CD14-positive monocyte (primary cell): Measurements from ENCODE around the gene DUOX2. TPM values are rescaled to one million over a fixed set of nuclear protein-coding genes. Genes with fewer than 3 reads are reported as not detected.

Experiments used
- DNase-seq, 3 donors: peaks; one replicate each; pipeline ENCODE4 v3.0.0-alpha.2; 2011 to 2022
- H2AFZ ChIP-seq: 2 replicates; pipeline ENCODE4 v1.6.0; 2012; ENCODE audit warnings: mild to moderate bottlenecking, low read depth, low read length, inconsistent platforms; ENCODE audit not compliant: insufficient read depth, poor library complexity, severe bottlenecking
- H3K27ac ChIP-seq, 2 donors: 1 replicate in 1 of 2; 2 replicates in 1 of 2; pipeline ENCODE4 v1.5.1; 2012 to 2013; ENCODE audit warnings: low read length in 2 of 2, control low read depth in 1 of 2, inconsistent platforms in 1 of 2, low read depth in 1 of 2, mild to moderate bottlenecking in 1 of 2
- H3K27me3 ChIP-seq, 2 donors: one replicate each; pipeline versions ENCODE4 v1.6.0 to v1.6.1; 2011 to 2013; ENCODE audit warnings: low read length in 2 of 2; ENCODE audit not compliant: control insufficient read depth in 2 of 2, insufficient read depth in 2 of 2
- H3K36me3 ChIP-seq, 2 donors: replicated peaks in 1 of 2; 1 replicate in 1 of 2; 2 replicates in 1 of 2; pipeline versions ENCODE4 v1.5.1 to v1.6.1; 2012 to 2013; ENCODE audit warnings: low read length in 2 of 2, control low read depth in 1 of 2, inconsistent platforms in 1 of 2, mild to moderate bottlenecking in 1 of 2; ENCODE audit not compliant: insufficient read depth in 2 of 2, control insufficient read depth in 1 of 2
- H3K4me1 ChIP-seq, 2 donors: 1 replicate in 1 of 2; 2 replicates in 1 of 2; pipeline versions ENCODE4 v1.5.1 to v1.6.1; 2012 to 2013; ENCODE audit warnings: low read length in 2 of 2, control low read depth in 1 of 2, inconsistent platforms in 1 of 2, mild to moderate bottlenecking in 1 of 2, moderate library complexity in 1 of 2; ENCODE audit not compliant: insufficient read depth in 2 of 2, control insufficient read depth in 1 of 2
- H3K4me2 ChIP-seq: replicated peaks from 2 replicates; pipeline ENCODE3; 2012; ENCODE audit warnings: low read length, moderate library complexity, mild to moderate bottlenecking; ENCODE audit not compliant: poor library complexity, severe bottlenecking; ENCODE audit errors: extremely low read depth
- H3K4me3 ChIP-seq, 3 experiments: fragments of 200-600 bp in 1 of 3; sonication (generic) in 1 of 3; replicated peaks in 1 of 3; 1 replicate in 2 of 3; 2 replicates in 1 of 3; pipeline ENCODE4 v1.5.1; 2011 to 2013; ENCODE audit warnings: low read length in 3 of 3, mild to moderate bottlenecking in 3 of 3, control low read depth in 2 of 3, low read depth in 2 of 3, inconsistent platforms in 1 of 3, moderate library complexity in 1 of 3
- H3K79me2 ChIP-seq: 2 replicates; pipeline ENCODE4 v1.6.0; 2012; ENCODE audit warnings: mild to moderate bottlenecking, control low read depth, inconsistent platforms, low read length, moderate library complexity; ENCODE audit not compliant: insufficient read depth
- H3K9ac ChIP-seq: 2 replicates; pipeline ENCODE4 v1.6.0; 2017; ENCODE audit warnings: low read length, mild to moderate bottlenecking; ENCODE audit not compliant: insufficient read depth, poor library complexity, severe bottlenecking
- H3K9me3 ChIP-seq, 2 donors: replicated peaks in 1 of 2; 1 replicate in 1 of 2; 2 replicates in 1 of 2; pipeline versions ENCODE4 v1.5.1 to v1.6.1; 2012 to 2013; ENCODE audit warnings: low read length in 2 of 2, control low read depth in 1 of 2; ENCODE audit not compliant: control insufficient read depth in 1 of 2, insufficient read depth in 1 of 2
- H4K20me1 ChIP-seq: 2 replicates; pipeline ENCODE4 v1.6.0; 2012; ENCODE audit warnings: mild to moderate bottlenecking, low read length, control low read depth, moderate library complexity; ENCODE audit not compliant: insufficient read depth
- H3K27ac Mint-ChIP-seq, 7 donors: one replicate each; pipeline ENCODE4 v1.8.0; 2020; ENCODE audit warnings: mild to moderate bottlenecking in 7 of 7, mixed read lengths in 7 of 7, moderate library complexity in 6 of 7, inconsistent platforms in 2 of 7
- H3K27me3 Mint-ChIP-seq, 3 donors: one replicate each; pipeline ENCODE4 v1.8.0; 2021 to 2022; ENCODE audit warnings: low read depth in 3 of 3, mild to moderate bottlenecking in 3 of 3, mixed read lengths in 3 of 3, moderate library complexity in 3 of 3, inconsistent platforms in 1 of 3
- H3K36me3 Mint-ChIP-seq, 2 donors: one replicate each; pipeline ENCODE4 v1.8.0; 2020; ENCODE audit warnings: mixed read lengths in 2 of 2, inconsistent platforms in 1 of 2, mild to moderate bottlenecking in 1 of 2
- H3K4me1 Mint-ChIP-seq: one replicate; pipeline ENCODE4 v1.8.0; 2020; ENCODE audit warnings: mild to moderate bottlenecking, mixed read lengths
- H3K4me3 Mint-ChIP-seq, 2 donors: one replicate each; pipeline ENCODE4 v1.8.0; 2020; ENCODE audit warnings: mild to moderate bottlenecking in 2 of 2, mixed read lengths in 2 of 2, moderate library complexity in 1 of 2
- H3K9me3 Mint-ChIP-seq, 7 donors: one replicate each; pipeline ENCODE4 v1.8.0; 2020 to 2022; ENCODE audit warnings: mixed read lengths in 7 of 7, mild to moderate bottlenecking in 6 of 7, moderate library complexity in 6 of 7, inconsistent platforms in 2 of 7
- WGBS: methylation state at CpG from one replicate; pipeline ENCODE4 v1.1.5; 2013; ENCODE audit warnings: missing lambda C conversion rate; ENCODE audit not compliant: insufficient coverage; 5-methylcytosine and 5-hydroxymethylcytosine counted together
- intact Hi-C, 2 donors: fragments of 100-400 bp; cut with micrococcal nuclease; formaldehyde crosslinking; loops; one replicate each; pipeline versions ENCODE4 v1.15.0 to v1.15.1; 2023
- polyA plus RNA-seq, 3 donors: library from polyadenylated mRNA; depleted of rRNA in 1 of 3; unstranded in 2 of 3; stranded (reverse) in 1 of 3; fragments of 300-500 nt in 2 of 3; fragments of >200 nt in 1 of 3; fragmentation: Illumina TruSeq in 2 of 3; gene quantifications; 1 replicate in 2 of 3; 2 replicates in 1 of 3; pipeline ENCODE4 v1.2.3, GENCODE V29; 2012 to 2021
- TF ChIP-seq, protein P1 (sequence below): fragments of 200-600 bp; IDR thresholded peaks from one replicate; pipeline ENCODE4 v1.8.0; 2022; ENCODE audit warnings: antibody characterized with exemption, mild to moderate bottlenecking

Gene DUOX2
- polyA plus RNA-seq, 3 donors, result 0.01 TPM; not detected in 2

GRCh38 chr15:45144775-45145174, 30.8 kb upstream of the DUOX2 start:
- no peak for DNase-seq
- no peaks in the 10 kb centered on the region for H3K9me3 Mint-ChIP-seq
- no peak overlapping the region for H3K4me3 Mint-ChIP-seq
- H3K9ac ChIP-seq, result no peak overlapping the region
- no peaks in the 10 kb centered on the region for H3K36me3 ChIP-seq
- no peak overlapping the region for H3K4me3 ChIP-seq
- H2AFZ ChIP-seq, result no peak overlapping the region
- H3K27ac ChIP-seq, result no peak overlapping the region
- H3K4me1 Mint-ChIP-seq, result no peaks in the 10 kb centered on the region
- no peaks in the 10 kb centered on the region for H3K27me3 ChIP-seq
- peaks cover 6 to 10% (median 8%) of the 10 kb centered on the region in 3 donors for H3K27me3 Mint-ChIP-seq
- intact Hi-C loops, result no loop called here
- H3K36me3 Mint-ChIP-seq, result no peaks in the 10 kb centered on the region
- H3K4me2 ChIP-seq, result no peak overlapping the region
- 90% methylated on average over 9 of the region's 9 CpGs for WGBS
- TF ChIP-seq, protein P1, sequence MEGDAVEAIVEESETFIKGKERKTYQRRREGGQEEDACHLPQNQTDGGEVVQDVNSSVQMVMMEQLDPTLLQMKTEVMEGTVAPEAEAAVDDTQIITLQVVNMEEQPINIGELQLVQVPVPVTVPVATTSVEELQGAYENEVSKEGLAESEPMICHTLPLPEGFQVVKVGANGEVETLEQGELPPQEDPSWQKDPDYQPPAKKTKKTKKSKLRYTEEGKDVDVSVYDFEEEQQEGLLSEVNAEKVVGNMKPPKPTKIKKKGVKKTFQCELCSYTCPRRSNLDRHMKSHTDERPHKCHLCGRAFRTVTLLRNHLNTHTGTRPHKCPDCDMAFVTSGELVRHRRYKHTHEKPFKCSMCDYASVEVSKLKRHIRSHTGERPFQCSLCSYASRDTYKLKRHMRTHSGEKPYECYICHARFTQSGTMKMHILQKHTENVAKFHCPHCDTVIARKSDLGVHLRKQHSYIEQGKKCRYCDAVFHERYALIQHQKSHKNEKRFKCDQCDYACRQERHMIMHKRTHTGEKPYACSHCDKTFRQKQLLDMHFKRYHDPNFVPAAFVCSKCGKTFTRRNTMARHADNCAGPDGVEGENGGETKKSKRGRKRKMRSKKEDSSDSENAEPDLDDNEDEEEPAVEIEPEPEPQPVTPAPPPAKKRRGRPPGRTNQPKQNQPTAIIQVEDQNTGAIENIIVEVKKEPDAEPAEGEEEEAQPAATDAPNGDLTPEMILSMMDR, result no peak
- no peaks in the 10 kb centered on the region for H4K20me1 ChIP-seq
- H3K4me1 ChIP-seq, result no peaks in the 10 kb centered on the region
- H3K9me3 ChIP-seq, result no peaks in the 10 kb centered on the region
- H3K27ac Mint-ChIP-seq, result no peak overlapping the region
- no peaks in the 10 kb centered on the region for H3K79me2 ChIP-seq

- no peak overlapping the region for H3K4me3 Mint-ChIP-seq
Measured at GRCh38 chr15:45143946-45144345, 30.0 kb upstream of the DUOX2 start.

More at GRCh38 chr15:45143946-45144345, 30.0 kb upstream of the DUOX2 start:
- Histone ChIP-seq H3K36me3 (no peaks in the 10 kb centered on the region), H2AFZ (no peak overlapping the region), H3K4me3 (no peak overlapping the region), H3K9ac (no peak overlapping the region), H3K4me1 (no peaks in the 10 kb centered on the region), H4K20me1 (no peaks in the 10 kb centered on the region), H3K27me3 (no peaks in the 10 kb centered on the region), H3K79me2 (no peaks in the 10 kb centered on the region), H3K27ac (no peak overlapping the region), H3K4me2 (no peak overlapping the region), H3K9me3 (no peaks in the 10 kb centered on the region)
- no peak for DNase-seq
- peaks cover 6 to 14% (median 8%) of the 10 kb centered on the region in 3 donors for H3K27me3 Mint-ChIP-seq
- no peak overlapping the region for H3K27ac Mint-ChIP-seq
- TF ChIP-seq, protein P1, result no peak
- 95% methylated on average over 11 of the region's 11 CpGs for WGBS
- no peaks in the 10 kb centered on the region for H3K4me1 Mint-ChIP-seq
- intact Hi-C loops, result no loop called here
- no peaks in the 10 kb centered on the region for H3K36me3 Mint-ChIP-seq
- no peaks in the 10 kb centered on the region for H3K9me3 Mint-ChIP-seq
